Stimulated activated CD4-positive, alpha-beta T cell treated with anti-CD3 and anti-CD28 coated beads, Interleukin-2, amount 100 ng/mL, for 4 hours (primary cell): ENCODE measurements around the gene WNK2.

Source experiments
- DNase-seq: peaks from one replicate; pipeline ENCODE4 v3.0.0-alpha.2; 2020; ENCODE audit warnings: low read depth

Gene WNK2

DNA sequence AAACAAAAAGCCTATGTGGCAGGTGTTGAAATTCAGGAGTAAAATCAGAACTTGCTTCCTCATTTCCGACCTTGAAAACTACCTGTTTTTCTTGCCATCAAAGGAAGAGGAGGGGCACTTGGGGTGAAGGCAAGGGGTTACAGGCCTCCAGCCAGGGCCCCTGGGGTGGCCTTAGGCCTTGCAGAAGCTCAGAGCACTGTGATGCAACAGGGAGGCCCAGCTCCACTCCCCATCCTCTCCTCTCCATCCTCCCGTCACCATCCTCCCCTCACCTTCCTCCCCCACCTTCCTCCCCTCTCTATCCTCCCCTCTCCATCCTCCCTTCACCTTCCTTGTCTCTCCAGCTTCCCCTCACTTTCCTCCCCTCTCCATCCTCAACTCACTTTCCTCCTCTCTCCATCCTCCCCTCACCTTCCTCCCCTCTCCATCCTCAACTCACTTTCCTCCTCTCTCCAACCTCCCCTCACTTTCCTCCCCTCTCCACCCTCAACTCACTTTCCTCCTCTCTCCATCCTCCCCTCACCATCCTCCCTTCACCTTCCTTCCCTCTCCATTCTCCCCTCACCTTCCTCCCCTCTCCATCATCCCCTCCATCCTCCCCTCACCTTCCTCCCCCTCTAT lies 111.6 kb downstream of the WNK2 start:
- DNase-seq: no peak

DNA sequence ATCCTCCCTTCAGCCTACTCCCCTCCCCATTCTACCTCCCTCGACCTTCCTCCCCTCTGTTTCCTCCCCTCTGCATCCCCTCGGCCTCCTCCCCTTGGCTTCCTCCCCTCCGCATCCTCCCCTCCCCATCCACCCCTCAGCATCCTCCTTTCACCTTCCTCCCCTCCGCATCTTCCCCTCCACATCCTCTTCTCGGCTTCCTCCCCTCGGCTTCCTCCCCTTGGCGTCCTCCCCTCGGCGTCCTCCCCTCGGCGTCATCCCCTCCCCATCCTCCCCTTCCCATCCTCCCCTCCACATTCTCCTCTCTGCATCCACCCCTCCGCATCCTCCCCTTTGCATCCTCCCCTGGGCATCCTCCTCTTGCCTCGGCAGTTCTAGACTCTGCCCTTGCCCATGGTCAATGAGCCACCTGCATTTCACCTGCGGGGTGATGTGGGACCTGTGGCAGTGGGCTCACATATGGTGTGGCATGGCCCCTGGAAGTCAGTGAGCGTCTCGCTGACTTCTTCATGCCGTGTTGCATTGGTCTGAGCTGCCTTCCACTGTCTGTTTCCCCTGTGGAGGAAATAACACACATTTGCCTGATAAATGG lies 113.0 kb downstream of the WNK2 start:
- DNase-seq: no peak

DNA sequence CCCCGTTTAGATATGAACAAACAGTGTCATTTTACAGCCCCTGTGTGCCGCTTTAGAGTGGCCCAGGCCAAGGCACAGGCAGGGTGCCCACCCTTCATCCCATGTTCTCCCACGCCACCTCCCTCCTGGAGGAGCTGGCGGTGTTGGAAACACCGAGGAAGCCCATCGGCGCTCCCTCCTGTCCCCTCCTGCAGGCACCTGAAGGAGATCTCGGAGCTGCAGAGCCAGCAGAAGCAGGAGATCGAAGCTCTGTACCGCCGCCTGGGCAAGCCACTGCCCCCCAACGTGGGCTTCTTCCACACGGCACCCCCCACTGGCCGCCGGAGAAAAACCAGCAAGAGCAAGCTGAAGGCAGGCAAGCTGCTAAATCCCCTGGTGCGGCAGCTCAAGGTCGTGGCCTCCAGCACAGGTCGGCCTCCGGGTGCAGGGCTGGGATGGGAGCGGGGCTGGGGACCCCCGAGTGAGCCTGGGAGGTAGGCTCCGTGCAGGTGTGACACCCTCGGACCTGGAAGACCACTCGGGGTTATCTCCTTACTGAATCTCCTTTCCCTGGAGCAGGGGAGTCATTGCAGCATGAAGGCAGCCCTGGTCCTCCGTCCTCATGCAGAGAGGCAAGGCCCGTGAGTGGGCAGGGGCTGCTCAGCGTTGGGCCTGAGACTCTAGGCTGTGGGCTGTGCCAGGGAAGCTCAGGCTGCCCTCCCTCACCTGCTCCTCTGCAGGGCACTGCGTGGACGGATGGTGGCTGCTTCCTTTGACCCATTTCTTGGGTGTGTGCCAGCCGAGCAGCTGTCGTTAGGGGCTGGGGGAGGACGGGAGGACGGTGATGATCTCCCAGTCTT lies 113.9 kb downstream of the WNK2 start:
- DNase-seq: no peak

DNA sequence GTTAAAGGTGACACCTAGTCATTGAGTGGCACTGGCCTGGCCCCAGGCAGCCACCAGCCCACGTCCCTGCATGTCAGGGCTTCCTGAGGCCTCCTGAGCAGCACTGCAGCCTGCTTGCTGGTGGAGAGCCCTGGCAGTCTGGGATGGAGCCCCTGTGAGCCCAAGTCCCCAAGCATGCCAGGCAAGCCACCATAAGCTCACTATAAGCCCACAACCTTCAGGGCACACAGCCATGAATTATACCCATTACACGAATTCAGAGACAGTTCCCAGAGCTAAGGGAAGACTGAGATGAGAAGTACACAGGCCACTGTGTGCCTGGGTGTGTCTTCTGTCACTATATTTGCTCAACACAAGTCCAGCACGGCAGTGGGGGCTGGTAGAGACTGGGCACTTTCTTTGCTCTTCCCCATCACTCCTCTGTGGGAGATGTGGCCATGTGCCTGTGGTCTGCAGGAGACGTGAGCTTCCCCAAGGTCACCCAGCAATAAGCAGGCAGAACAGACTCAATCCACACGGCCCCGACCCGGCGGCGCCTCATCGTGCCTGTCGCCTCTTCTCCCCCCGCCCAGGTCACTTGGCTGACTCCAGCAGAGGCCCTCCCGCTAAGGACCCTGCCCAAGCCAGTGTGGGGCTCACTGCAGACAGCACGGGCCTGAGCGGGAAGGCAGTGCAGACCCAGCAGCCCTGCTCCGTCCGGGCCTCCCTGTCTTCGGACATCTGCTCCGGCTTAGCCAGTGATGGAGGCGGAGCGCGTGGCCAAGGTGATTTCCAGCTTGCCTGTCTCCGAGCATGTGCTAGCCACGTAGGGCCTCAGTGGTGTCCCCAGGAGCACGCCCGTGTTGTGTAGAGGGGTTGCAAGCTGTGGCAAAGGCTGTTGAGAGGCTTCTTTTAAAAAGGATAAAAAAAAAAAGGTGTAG lies 114.8 kb downstream of the WNK2 start:
- no peak for DNase-seq

DNA sequence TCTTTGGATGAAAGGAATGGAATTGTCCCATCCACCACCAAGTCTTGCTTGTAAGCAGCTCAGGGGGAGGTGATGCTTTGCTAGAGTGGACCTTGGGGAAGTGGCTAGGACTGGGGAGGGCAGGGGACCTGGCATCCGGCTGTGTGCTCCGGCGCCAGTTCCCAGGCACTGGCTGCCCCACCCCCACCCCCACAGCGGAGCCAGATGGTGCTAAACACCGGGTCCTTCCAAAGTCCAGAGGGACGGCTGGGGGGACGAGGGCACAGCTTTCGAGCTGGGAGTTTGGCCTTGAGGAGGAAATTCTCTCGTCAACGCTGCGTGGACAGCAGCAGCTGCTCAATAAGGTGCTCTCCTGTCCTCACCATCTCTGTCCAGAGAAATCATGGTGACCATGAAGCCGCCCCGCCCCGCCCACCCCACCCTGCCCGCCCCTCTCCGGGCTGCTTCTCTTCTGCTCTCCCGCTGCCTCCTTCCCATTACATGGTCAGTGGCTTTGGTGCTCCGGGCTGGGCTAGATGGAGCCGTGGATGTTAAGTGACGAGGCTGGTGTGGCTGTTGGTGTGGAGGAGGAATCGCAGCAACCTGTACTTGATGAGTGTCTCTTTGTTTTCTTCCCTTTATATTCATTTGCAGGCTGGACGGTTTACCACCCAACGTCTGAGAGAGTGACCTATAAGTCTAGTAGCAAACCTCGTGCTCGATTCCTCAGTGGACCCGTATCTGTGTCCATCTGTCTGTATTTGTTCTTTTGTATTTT lies 115.7 kb downstream of the WNK2 start:
- DNase-seq: no peak

DNA sequence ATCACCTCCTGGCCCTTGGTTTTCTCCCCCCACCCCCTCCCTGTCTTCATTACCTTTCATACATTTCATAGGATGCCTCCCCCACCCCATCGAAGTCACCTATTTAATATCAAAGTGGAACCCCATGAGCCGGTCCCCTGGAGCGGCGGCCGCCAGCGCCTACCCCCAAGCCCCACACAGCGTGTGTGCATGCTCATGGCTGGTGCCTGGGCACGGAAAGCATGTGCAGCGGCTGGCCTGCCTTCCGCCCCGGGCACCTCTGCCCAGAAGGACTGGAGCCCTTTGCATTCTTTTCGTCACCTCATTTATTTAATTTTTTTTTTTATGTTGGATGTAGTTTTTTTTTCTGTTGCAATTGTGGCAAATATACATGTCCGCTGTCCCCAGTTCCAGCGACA lies 116.2 kb downstream of the WNK2 start:
- DNase-seq: no peak

DNA sequence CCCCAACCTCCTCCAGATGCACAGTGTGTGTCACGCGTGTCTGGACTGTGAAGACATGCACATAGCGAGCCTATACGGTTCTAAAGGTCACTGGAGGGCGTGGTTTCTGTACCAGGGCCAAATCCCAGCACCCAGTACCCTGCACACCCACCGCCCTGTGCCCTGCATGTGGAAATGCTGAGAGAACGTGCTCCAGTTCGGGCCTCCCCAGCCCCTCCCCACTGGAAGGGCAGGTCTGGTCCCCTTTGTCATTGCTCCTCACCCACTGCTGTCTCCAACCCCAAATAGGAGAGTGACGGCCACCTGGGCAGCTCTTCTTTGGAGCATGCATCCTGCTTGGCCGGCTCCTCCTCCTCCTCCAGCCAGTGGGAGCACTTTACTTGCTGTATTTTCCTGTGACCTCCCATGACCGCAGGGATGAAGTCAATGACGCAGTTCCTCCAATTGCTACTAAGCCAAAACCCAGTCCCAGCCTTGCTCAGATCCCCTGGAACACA lies 116.7 kb downstream of the WNK2 start:
- no peak for DNase-seq

DNA sequence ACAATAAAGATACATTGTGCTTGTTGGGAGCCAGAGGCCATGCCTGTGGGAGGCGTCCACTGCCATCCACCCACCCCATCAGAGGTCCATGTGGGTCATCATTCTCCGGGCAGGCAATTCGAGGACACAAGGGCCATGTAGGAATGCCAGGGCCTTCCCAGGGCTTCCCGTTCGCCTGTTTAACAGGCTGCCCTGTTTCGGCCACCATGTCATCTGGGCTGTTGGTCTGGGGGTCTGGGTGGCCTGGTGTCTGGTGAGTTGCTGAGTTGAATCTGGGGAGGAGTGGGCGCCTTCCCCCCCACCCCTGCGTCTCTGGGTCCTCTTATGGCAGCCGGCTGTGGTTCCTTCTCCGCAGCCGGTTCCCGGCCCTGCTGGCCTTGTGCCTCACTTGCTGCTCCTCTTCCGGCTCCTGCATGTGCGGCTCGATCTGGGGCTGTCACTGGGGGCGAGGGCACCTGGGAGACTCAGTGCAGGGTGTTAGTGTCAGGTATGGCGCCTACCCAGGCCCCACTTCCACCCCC lies 117.4 kb downstream of the WNK2 start:
- DNase-seq: no peak

DNA sequence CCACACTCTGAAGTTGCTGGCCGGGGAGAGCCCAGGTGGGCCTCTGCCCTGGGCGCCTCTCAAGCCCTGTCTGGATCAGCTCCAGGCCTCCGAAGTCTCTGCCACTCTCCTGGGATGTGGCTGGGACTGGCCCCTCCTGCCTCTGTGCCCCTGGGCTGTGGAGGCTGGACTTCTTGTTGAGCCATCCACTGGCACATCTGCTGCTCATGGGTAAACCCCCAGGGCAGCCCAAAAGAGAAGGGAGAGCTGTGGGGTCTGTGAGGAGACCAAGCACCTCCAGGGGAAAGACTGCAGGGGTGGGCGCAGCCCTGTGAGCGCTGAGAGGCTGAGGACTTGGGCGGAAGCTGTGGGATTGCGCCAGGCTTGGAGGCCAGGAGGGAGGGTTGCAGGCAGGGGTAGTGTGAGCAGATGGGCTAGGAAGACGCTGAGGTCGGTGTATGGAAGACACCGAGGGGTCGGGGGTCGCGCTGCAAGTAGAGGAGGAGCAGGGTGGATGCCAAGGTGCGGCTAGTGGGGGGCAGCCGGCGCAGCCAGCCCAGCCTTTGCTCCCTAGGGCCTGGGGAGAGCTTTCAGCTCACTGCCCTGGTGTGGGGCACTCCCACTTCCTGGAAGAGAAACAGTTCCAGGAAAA lies 118.1 kb downstream of the WNK2 start:
- DNase-seq: no peak

DNA sequence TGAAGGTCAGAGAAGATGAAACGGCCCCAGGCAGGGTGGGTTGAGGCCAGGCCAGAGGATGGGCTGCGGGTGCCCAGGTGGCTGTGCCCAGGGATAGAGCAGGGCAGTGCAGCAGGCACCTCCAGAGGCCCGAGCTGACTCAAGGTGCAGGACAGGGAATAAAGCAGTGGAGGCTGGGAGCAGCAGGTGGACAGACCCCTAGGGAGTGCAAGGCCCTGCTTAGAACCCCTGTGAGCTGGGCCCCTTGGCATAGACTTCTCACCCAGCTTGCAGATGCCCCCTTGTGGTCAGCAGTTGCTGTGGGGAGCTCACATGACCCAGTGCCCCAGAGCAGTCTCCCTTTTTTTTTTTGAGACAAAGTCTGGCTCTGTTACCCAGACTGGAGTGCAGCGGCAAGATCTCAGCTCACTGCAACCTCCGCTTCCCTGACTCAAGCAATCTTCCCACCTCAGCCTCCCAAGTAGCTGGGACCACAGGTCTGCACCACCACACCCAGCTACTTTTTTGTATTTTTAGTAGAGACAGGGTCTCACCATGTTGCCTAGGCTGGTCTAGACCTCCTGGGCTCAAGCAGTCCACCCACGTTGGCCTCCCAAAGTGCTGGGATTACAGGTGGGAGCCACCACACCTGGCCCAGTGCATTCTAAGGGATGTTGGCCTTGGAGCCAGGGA lies 118.8 kb downstream of the WNK2 start:
- peak; percentile 47 for DNase-seq

DNA sequence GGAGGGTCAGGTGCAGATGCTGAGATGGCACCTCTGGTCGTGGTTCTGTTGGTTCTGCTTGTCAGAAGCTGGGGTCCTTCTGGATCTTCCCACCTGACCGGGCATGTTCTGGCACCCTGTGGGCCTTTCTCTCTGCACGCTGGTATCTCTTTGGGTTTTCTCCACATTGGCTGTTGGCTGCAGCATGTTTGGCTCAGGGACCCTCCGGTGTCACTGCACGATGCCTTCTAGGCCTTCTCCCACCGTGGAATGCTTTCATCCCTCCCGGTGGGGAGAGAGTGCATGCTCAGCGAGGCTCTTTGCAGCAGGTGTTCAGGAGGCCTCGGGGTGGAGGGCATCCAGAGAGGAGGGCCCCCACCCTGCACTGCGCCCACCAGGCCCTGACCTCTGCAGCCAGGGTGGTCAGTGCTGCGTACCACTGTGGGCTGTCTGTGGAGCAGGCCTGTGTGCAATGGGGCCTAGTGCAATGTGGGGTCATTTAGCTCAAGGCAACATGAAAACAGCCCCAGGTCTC lies 119.4 kb downstream of the WNK2 start:
- no peak for DNase-seq

DNA sequence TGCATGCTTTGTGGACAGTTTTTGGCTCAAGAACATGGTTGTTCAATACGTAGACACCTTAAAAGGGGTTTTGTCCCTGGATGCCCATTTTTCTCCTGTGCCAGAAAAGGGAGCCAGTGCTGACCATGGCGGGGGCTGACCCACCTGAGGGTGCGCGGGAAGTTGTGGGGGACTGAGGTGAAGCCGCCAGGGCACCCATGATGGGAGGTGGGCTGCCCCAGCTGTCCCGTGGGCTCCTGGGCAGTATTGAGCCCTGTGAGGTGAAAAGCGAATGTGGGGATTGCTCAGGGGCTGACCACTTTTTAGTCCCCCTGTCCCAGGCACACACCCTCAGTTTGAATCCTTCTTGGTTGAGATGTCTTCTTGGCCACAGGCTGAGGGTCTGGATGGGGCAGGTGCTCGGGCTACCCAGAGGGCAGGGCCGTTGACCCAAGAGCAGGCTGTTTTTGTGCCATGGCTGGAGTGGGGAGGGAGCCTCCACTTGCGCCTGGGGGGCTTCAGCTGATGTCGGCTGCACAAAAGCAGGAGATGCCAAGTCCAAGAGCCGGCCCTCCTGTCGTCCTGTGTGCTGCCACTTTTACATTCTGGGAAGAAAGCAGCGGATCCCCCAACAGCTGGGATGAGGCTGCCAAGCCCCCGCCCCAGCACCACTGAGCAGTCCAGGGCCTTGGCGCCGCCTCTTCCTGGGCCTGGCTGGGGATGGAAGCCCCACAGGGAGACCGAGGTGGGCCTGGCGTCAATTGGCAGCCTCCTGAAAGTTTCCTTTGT lies 120.1 kb downstream of the WNK2 start:
- DNase-seq: no peak

DNA sequence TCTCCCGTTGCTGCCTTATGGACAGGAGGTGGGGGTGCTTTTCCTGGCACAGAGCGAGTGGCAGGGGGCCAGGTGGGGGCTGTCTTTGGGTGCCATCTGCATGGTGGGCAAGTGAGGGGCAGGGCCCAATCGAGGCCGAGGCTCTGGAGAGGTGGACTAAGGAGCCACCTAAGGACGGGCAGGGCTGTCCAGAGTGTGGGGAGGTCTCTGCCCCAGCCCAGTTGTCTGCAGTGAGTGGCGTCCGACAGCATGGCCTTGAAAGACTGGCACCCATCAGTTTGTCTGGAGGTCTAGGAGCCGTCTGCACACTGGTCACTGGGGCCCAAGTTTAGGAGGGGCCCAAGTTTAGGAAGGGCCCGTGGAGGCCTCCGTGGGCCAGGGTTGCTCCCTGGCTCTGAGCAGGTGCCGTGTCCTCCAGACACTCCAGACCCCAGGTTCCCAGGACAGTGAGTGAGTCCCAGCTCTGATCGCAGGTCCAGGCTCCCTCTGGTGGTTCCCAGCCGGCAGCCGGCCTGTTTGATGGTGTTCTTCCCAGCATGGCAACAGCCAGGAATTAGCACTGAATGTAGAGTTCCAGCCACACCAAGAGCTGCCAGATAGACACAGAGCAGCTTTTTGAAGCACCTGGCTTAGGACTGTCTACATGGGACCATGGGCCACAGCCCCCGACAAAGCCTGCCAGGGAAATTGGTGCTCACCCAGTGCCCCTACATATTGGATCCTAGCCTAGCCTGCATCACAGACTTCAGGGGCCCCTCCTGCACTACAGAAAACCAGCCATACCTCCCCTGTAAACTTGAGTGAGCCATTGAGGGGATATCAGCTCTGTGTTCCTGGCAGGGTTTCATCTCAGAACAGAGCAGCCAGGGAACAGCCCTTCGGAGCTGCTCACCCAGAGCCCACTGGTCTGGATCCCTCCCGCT lies 120.9 kb downstream of the WNK2 start:
- DNase-seq: no peak

DNA sequence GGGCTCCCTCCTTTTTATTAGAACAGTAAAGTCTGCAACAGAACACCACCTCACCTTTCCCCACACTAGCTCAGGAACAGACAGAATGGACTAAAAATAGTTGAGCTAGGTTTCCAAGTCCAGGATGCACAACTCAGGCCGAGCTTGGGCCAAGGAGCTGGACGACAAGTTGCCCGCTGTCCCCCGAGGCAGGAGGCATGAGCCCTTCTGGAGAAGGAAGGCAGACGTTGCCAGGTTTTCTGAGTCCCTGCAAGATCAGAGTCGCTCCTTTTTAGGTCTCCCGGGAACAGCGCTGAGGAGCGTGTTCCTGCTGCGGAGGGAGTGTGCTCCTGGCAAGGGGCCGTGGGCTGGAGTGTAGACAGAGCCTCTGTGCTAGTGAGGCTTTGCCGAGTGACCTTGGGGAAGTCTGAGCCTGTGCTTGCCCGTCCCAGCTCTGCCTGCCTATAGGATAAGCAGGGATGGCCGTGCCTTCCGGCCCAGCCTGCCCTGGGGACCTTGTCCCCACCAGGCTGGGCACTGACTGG lies 121.6 kb downstream of the WNK2 start:
- no peak for DNase-seq

DNA sequence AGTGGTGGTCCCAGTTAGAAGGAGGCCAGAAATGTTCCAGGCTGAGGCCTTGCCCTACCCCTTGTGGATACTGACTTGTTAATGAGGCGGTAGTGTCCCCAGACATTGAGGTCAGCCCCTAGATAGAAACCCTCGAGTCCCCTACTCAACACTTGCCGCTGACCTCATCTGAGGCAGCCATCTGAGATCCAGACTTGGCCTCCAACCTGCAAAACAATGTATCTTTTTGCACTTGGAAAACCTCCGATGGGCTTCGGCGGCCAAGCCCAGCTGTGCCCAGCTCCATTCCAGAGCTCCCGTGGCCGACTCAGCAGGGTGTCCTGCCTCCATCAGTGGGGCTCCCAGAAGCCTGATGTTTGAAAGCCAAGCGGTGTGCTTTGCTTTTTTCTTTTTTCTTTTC lies 122.1 kb downstream of the WNK2 start:
- no peak for DNase-seq

DNA sequence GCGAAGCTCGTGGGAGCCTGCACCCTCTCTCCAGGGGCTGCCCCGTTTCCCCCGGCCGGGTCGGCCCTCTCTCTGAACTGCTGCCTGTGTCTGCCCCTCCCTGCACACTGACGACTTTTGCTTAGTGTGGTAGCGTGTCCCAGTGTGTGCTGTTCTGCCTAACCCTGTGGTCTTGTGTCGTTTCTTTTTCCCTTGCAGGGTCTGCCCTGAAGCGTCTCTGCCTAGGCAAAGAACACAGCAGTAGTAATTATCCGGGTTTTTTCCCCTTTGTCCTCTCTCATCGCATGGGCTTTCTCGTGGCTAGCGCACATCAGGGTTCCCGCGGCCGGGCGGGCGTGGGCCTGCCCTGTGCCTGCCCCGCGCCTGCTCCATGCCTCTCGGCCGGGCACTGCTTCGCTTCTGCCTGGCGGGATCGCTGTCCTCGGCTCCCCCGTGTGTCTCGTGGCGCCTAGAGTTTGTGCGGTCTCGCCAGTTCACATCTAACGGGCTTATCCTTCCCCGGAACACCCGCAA lies 122.7 kb downstream of the WNK2 start:
- DNase-seq: no peak

DNA sequence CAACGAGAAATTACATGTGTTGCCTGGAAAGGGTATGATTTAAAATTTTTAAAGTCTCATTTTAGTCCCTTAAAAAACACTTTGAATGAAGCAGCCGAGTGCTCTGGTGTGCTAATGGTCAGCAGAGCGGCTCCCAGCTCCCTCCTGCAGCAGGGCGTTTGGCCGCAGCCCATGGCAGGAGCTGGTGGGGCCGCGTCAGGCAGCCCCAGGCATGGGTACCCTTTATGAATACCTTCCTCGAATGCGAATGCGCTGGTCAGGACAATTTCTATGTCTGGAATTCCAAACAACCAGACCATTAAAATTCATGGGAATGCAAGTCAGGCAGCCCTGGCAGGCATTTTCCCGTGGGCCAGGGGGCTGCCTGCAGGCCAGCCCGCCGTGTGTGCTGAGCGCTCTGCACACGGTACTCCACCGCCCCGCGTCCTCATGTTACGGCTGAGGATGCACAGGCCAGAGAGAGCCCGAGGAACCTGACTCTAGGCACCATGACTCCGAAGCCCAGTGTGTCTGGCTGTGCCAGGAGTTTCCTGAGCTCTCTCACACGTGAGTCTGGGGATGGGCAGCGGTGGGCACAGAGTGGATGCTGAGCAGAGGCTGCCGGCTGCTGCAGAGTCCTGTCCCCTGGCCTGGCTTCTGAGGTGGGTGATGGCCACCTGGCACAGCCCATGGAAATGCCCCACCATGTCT lies 123.7 kb downstream of the WNK2 start:
- no peak for DNase-seq
